Measurements from ENCODE around the gene FAXDC2. TPM values are rescaled to one million over a fixed set of nuclear protein-coding genes. Genes with fewer than 3 reads are reported as not detected.

Gene FAXDC2
- total and polyA plus RNA-seq, 2 of the 13 experiments (the other 11 are each of a cell fraction or from before 2014, with no cell fraction given) = 4.7 to 58.8 TPM

DNA sequence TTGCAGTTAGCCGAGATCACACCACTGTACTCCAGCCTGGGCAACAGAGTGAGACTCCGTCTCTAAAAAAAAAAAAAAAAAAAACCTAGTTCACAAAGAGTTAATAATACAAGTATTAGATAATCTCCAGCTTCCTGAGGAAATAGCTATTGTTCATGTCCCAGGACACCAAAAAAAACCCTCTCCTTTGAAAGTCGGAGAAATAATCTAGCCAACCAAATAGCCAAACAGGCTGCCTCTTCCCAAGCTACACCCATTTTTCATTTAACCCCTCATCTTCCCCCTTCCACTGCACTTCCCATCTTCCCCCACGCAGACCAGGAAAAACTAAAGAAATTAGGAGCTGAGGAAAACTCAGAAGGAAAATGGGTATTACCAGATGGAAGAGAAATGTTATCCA, 31.6 kb upstream of the FAXDC2 start (continued):
- no peak for TF ChIP-seq ZBTB21 (CRISPR knock-in tag; IDR thresholded peaks at IDR 0.05)

- FAIRE-seq (no peak), DNase-seq (ENCODE audit: low spot score) (no peak), ATAC-seq (no peak)
- H3K36me3 ChIP-seq (replicated peaks in 1 of 2; ENCODE audit: control insufficient read depth in 1 of 2, insufficient read depth in 2 of 2, low read length in 2 of 2) = peaks cover 7 to 27% of the 10 kb centered on the region in 2 experiments
- H3K9ac ChIP-seq (ENCODE audit: insufficient read depth, low read depth, low read length) = no peak overlapping the region
- ChIA-PET POLR2A (no interaction called here), CTCF (ENCODE audit: low intra/inter-chr PET ratio, low total read pairs) (no interaction called here)
- H3K4me1 ChIP-seq (ENCODE audit: insufficient read depth, low read length) = no peaks in the 10 kb centered on the region
- H3K27ac ChIP-seq (ENCODE audit: extremely low read length, insufficient read depth, low read length) = no peak overlapping the region
- WGBS (ENCODE audit: low lambda C conversion rate) = 96% methylated on average over 14 of the region's 14 CpGs
- no peaks in the 10 kb centered on the region for H3K27me3 ChIP-seq (ENCODE audit: control insufficient read depth in 1 of 2, insufficient read depth in 2 of 2, low read length in 2 of 2)
- no peaks in the 10 kb centered on the region for H4K20me1 ChIP-seq (ENCODE audit: insufficient read depth, low read length)
- in situ Hi-C loops (cut with HindIII; ENCODE audit: extremely low pct_ligation_motif_present, low pct_unique_long_range_greater_than_20kb) = no loop called here
- no TSS peak for BruUV-seq (replicated peaks)
- no peaks in the 10 kb centered on the region for H3K79me2 ChIP-seq (ENCODE audit: insufficient read depth, low read length)
- H2AFZ ChIP-seq (ENCODE audit: low read length) = no peak overlapping the region
- H3K9me3 ChIP-seq (ENCODE audit: low read length) = peaks cover 14% of the 10 kb centered on the region
- no peak overlapping the region for H3K4me2 ChIP-seq (ENCODE audit: low read depth, low read length)
- intact Hi-C loops (cut with micrococcal nuclease; ENCODE audit: unreplicated experiment) = no loop called here
- TF ChIP-seq ZNF879 (CRISPR knock-in tag; IDR thresholded peaks at IDR 0.05) = no peak
- peak; percentile 77; the same call in 1 of the 2 replicates for TF ChIP-seq ZNF562 (CRISPR knock-in tag; IDR thresholded peaks at IDR 0.05; ENCODE audit: borderline replicate concordance)
- TF ChIP-seq TBX2 (CRISPR knock-in tag; IDR thresholded peaks at IDR 0.05; ENCODE audit: borderline replicate concordance) = no peak
- H3K4me3 ChIP-seq (replicated peaks in 1 of 3; ENCODE audit: insufficient read depth in 1 of 3, low read depth in 2 of 3, low read length in 3 of 3) = no peak overlapping the region
Measured at GRCh38 chr5:154878642-154879335, 28.4 kb upstream of the FAXDC2 start.

GRCh38 chr5:154873791-154874331, 23.5 kb upstream of the FAXDC2 start:
- Histone ChIP-seq H3K27me3 (ENCODE audit: control insufficient read depth in 1 of 2, insufficient read depth in 2 of 2, low read length in 2 of 2) (no peaks in the 10 kb centered on the region), H3K4me1 (ENCODE audit: insufficient read depth, low read length) (no peaks in the 10 kb centered on the region), H4K20me1 (ENCODE audit: insufficient read depth, low read length) (no peaks in the 10 kb centered on the region), H3K79me2 (ENCODE audit: insufficient read depth, low read length) (no peaks in the 10 kb centered on the region), H3K27ac (ENCODE audit: extremely low read length, insufficient read depth, low read length) (no peak overlapping the region), H3K36me3 (replicated peaks in 1 of 2; ENCODE audit: control insufficient read depth in 1 of 2, insufficient read depth in 2 of 2, low read length in 2 of 2) (peaks cover 14 to 54% of the 10 kb centered on the region in 2 experiments), H3K4me2 (ENCODE audit: low read depth, low read length) (no peak overlapping the region), H3K9ac (ENCODE audit: insufficient read depth, low read depth, low read length) (no peak overlapping the region), H3K9me3 (ENCODE audit: low read length) (peaks cover 9% of the 10 kb centered on the region), H2AFZ (ENCODE audit: low read length) (no peak overlapping the region), H3K4me3 (replicated peaks in 1 of 3; ENCODE audit: insufficient read depth in 1 of 3, low read depth in 2 of 3, low read length in 3 of 3) (no peak overlapping the region)
- intact Hi-C loops (cut with micrococcal nuclease; ENCODE audit: unreplicated experiment) = no loop called here
- WGBS (ENCODE audit: low lambda C conversion rate) = 95% methylated on average over 5 of the region's 5 CpGs
- POLR2A ChIA-PET = no interaction called here
- ATAC-seq (no peak), DNase-seq (ENCODE audit: low spot score) (no peak), FAIRE-seq (no peak)
- in situ Hi-C loops (cut with HindIII; ENCODE audit: extremely low pct_ligation_motif_present, low pct_unique_long_range_greater_than_20kb) = no loop called here
- CTCF ChIA-PET (ENCODE audit: low intra/inter-chr PET ratio, low total read pairs) = no interaction called here
- BruUV-seq (replicated peaks) = no TSS peak
- no peak for TF ChIP-seq ZNF180 (CRISPR knock-in tag; IDR thresholded peaks at IDR 0.05; ENCODE audit: borderline replicate concordance, low read depth)

All from HepG2 (cell line).